CD14-positive monocyte (primary cell): ENCODE results near the gene SLIT1. TPM values are rescaled to one million over a fixed set of nuclear protein-coding genes. Genes with fewer than 3 reads are reported as not detected.

Experiments used
- DNase-seq, 3 donors: peaks; one replicate each; pipeline ENCODE4 v3.0.0-alpha.2; 2011 to 2022
- H2AFZ ChIP-seq: 2 replicates; pipeline ENCODE4 v1.6.0; 2012; ENCODE audit warnings: mild to moderate bottlenecking, low read depth, low read length, inconsistent platforms; ENCODE audit not compliant: insufficient read depth, poor library complexity, severe bottlenecking
- H3K27ac ChIP-seq, 2 donors: 1 replicate in 1 of 2; 2 replicates in 1 of 2; pipeline ENCODE4 v1.5.1; 2012 to 2013; ENCODE audit warnings: low read length in 2 of 2, control low read depth in 1 of 2, inconsistent platforms in 1 of 2, low read depth in 1 of 2, mild to moderate bottlenecking in 1 of 2
- H3K27me3 ChIP-seq, 2 donors: one replicate each; pipeline versions ENCODE4 v1.6.0 to v1.6.1; 2011 to 2013; ENCODE audit warnings: low read length in 2 of 2; ENCODE audit not compliant: control insufficient read depth in 2 of 2, insufficient read depth in 2 of 2
- H3K36me3 ChIP-seq, 2 donors: replicated peaks in 1 of 2; 1 replicate in 1 of 2; 2 replicates in 1 of 2; pipeline versions ENCODE4 v1.5.1 to v1.6.1; 2012 to 2013; ENCODE audit warnings: low read length in 2 of 2, control low read depth in 1 of 2, inconsistent platforms in 1 of 2, mild to moderate bottlenecking in 1 of 2; ENCODE audit not compliant: insufficient read depth in 2 of 2, control insufficient read depth in 1 of 2
- H3K4me1 ChIP-seq, 2 donors: 1 replicate in 1 of 2; 2 replicates in 1 of 2; pipeline versions ENCODE4 v1.5.1 to v1.6.1; 2012 to 2013; ENCODE audit warnings: low read length in 2 of 2, control low read depth in 1 of 2, inconsistent platforms in 1 of 2, mild to moderate bottlenecking in 1 of 2, moderate library complexity in 1 of 2; ENCODE audit not compliant: insufficient read depth in 2 of 2, control insufficient read depth in 1 of 2
- H3K4me2 ChIP-seq: replicated peaks from 2 replicates; pipeline ENCODE3; 2012; ENCODE audit warnings: low read length, moderate library complexity, mild to moderate bottlenecking; ENCODE audit not compliant: poor library complexity, severe bottlenecking; ENCODE audit errors: extremely low read depth
- H3K4me3 ChIP-seq, 3 experiments: fragments of 200-600 bp in 1 of 3; sonication (generic) in 1 of 3; replicated peaks in 1 of 3; 1 replicate in 2 of 3; 2 replicates in 1 of 3; pipeline ENCODE4 v1.5.1; 2011 to 2013; ENCODE audit warnings: low read length in 3 of 3, mild to moderate bottlenecking in 3 of 3, control low read depth in 2 of 3, low read depth in 2 of 3, inconsistent platforms in 1 of 3, moderate library complexity in 1 of 3
- H3K79me2 ChIP-seq: 2 replicates; pipeline ENCODE4 v1.6.0; 2012; ENCODE audit warnings: mild to moderate bottlenecking, control low read depth, inconsistent platforms, low read length, moderate library complexity; ENCODE audit not compliant: insufficient read depth
- H3K9ac ChIP-seq: 2 replicates; pipeline ENCODE4 v1.6.0; 2017; ENCODE audit warnings: low read length, mild to moderate bottlenecking; ENCODE audit not compliant: insufficient read depth, poor library complexity, severe bottlenecking
- H3K9me3 ChIP-seq, 2 donors: replicated peaks in 1 of 2; 1 replicate in 1 of 2; 2 replicates in 1 of 2; pipeline versions ENCODE4 v1.5.1 to v1.6.1; 2012 to 2013; ENCODE audit warnings: low read length in 2 of 2, control low read depth in 1 of 2; ENCODE audit not compliant: control insufficient read depth in 1 of 2, insufficient read depth in 1 of 2
- H4K20me1 ChIP-seq: 2 replicates; pipeline ENCODE4 v1.6.0; 2012; ENCODE audit warnings: mild to moderate bottlenecking, low read length, control low read depth, moderate library complexity; ENCODE audit not compliant: insufficient read depth
- H3K27ac Mint-ChIP-seq, 7 donors: one replicate each; pipeline ENCODE4 v1.8.0; 2020; ENCODE audit warnings: mild to moderate bottlenecking in 7 of 7, mixed read lengths in 7 of 7, moderate library complexity in 6 of 7, inconsistent platforms in 2 of 7
- H3K27me3 Mint-ChIP-seq, 3 donors: one replicate each; pipeline ENCODE4 v1.8.0; 2021 to 2022; ENCODE audit warnings: low read depth in 3 of 3, mild to moderate bottlenecking in 3 of 3, mixed read lengths in 3 of 3, moderate library complexity in 3 of 3, inconsistent platforms in 1 of 3
- H3K36me3 Mint-ChIP-seq, 2 donors: one replicate each; pipeline ENCODE4 v1.8.0; 2020; ENCODE audit warnings: mixed read lengths in 2 of 2, inconsistent platforms in 1 of 2, mild to moderate bottlenecking in 1 of 2
- H3K4me1 Mint-ChIP-seq: one replicate; pipeline ENCODE4 v1.8.0; 2020; ENCODE audit warnings: mild to moderate bottlenecking, mixed read lengths
- H3K4me3 Mint-ChIP-seq, 2 donors: one replicate each; pipeline ENCODE4 v1.8.0; 2020; ENCODE audit warnings: mild to moderate bottlenecking in 2 of 2, mixed read lengths in 2 of 2, moderate library complexity in 1 of 2
- H3K9me3 Mint-ChIP-seq, 7 donors: one replicate each; pipeline ENCODE4 v1.8.0; 2020 to 2022; ENCODE audit warnings: mixed read lengths in 7 of 7, mild to moderate bottlenecking in 6 of 7, moderate library complexity in 6 of 7, inconsistent platforms in 2 of 7
- CTCF ChIP-seq: fragments of 200-600 bp; IDR thresholded peaks from one replicate; pipeline ENCODE4 v1.8.0; 2022; ENCODE audit warnings: antibody characterized with exemption, mild to moderate bottlenecking
- WGBS: methylation state at CpG from one replicate; pipeline ENCODE4 v1.1.5; 2013; ENCODE audit warnings: missing lambda C conversion rate; ENCODE audit not compliant: insufficient coverage; 5-methylcytosine and 5-hydroxymethylcytosine counted together
- intact Hi-C, 2 donors: fragments of 100-400 bp; cut with micrococcal nuclease; formaldehyde crosslinking; loops; one replicate each; pipeline versions ENCODE4 v1.15.0 to v1.15.1; 2023
- polyA plus RNA-seq, 3 donors: library from polyadenylated mRNA; depleted of rRNA in 1 of 3; unstranded in 2 of 3; stranded (reverse) in 1 of 3; fragments of 300-500 nt in 2 of 3; fragments of >200 nt in 1 of 3; fragmentation: Illumina TruSeq in 2 of 3; gene quantifications; 1 replicate in 2 of 3; 2 replicates in 1 of 3; pipeline ENCODE4 v1.2.3, GENCODE V29; 2012 to 2021

Gene SLIT1
- polyA plus RNA-seq, 3 donors, result 0.05 to 0.81 (median 0.16) TPM

GRCh38 chr10:97204826-97205679 is 19.3 kb upstream of the SLIT1 start:
- intact Hi-C loops, result loop anchor here in 1 of 2 donors (5.0 kb wide), 1 partner anchor 133 kb away; no protein-coding TSS in a partner anchor
- Mint-ChIP-seq H3K27me3 (peaks cover 6 to 11% (median 9%) of the 10 kb centered on the region in 3 donors), H3K36me3 (no peaks in the 10 kb centered on the region), H3K27ac (no peak overlapping the region), H3K4me3 (no peak overlapping the region), H3K4me1 (peaks cover 4% of the 10 kb centered on the region), H3K9me3 (peaks cover 0 to 3% (median 0%) of the 10 kb centered on the region in 7 donors)
- DNase-seq, result no peak
- Histone ChIP-seq H3K36me3 (no peaks in the 10 kb centered on the region), H3K4me3 (no peak overlapping the region), H3K9ac (no peak overlapping the region), H3K27ac (no peak overlapping the region), H3K27me3 (no peaks in the 10 kb centered on the region), H3K4me1 (no peaks in the 10 kb centered on the region), H4K20me1 (no peaks in the 10 kb centered on the region), H3K9me3 (no peaks in the 10 kb centered on the region), H3K4me2 (no peak overlapping the region), H3K79me2 (no peaks in the 10 kb centered on the region), H2AFZ (no peak overlapping the region)
- 95% methylated on average over 13 of the region's 14 CpGs for WGBS
- no peak for TF ChIP-seq CTCF

- Histone ChIP-seq H3K4me3 (no peak overlapping the region), H3K79me2 (no peaks in the 10 kb centered on the region), H3K27me3 (no peaks in the 10 kb centered on the region), H3K4me1 (no peaks in the 10 kb centered on the region), H3K9ac (no peak overlapping the region), H3K4me2 (no peak overlapping the region), H3K9me3 (no peaks in the 10 kb centered on the region), H3K27ac (no peak overlapping the region), H4K20me1 (no peaks in the 10 kb centered on the region), H2AFZ (no peak overlapping the region), H3K36me3 (no peaks in the 10 kb centered on the region)
- no peak overlapping the region for H3K27ac Mint-ChIP-seq
- intact Hi-C loops, result no loop called here
- H3K36me3 Mint-ChIP-seq, result no peaks in the 10 kb centered on the region
- TF ChIP-seq CTCF, result no peak
- peaks cover 4 to 16% (median 9%) of the 10 kb centered on the region in 3 donors for H3K27me3 Mint-ChIP-seq
- H3K4me3 Mint-ChIP-seq, result no peak overlapping the region
- H3K9me3 Mint-ChIP-seq, result peaks cover 0 to 3% (median 0%) of the 10 kb centered on the region in 7 donors
- H3K4me1 Mint-ChIP-seq, result peaks cover 12% of the 10 kb centered on the region
- DNase-seq, result no peak
- 92% methylated on average over 6 of the region's 7 CpGs for WGBS
Measured at GRCh38 chr10:97203220-97203619, 17.5 kb upstream of the SLIT1 start.
